H4 (cell line): Measurements from ENCODE around the gene COG5. TPM values are rescaled to one million over a fixed set of nuclear protein-coding genes. Genes with fewer than 3 reads are reported as not detected.

Experiments used
- DNase-seq: peaks from one replicate; pipeline ENCODE4 v3.0.0-alpha.2; 2015; ENCODE audit warnings: low spot score
- total RNA-seq: library from RNA; depleted of rRNA; stranded (reverse); fragments of >200 nt; shearing (Covaris generic); gene quantifications from 2 replicates; pipeline ENCODE4 v1.2.3, GENCODE V29; 2014

COG5 gene
- total RNA-seq, 1 experiment from 2014 or later: 33.0 TPM

DNA sequence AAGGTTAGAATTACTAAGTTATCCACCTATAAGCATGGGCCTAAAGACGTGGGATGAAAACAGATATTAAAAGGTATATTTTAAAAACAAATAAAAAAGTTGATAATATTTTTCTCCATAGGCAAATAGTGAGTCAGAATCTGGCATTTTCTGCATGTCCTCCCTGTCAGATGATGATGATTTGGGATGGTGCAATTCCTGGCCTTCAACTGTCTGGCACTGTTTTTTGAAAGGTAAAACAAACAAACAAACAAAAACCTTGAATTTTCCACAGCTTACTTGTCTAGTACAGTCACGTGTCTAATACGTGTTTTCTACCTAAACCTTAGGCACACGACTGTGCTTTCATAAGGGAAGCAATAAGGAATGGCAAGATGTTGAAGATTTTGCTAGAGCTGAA lies 377.5 kb downstream of the COG5 start:
- DNase-seq: no peak

DNA sequence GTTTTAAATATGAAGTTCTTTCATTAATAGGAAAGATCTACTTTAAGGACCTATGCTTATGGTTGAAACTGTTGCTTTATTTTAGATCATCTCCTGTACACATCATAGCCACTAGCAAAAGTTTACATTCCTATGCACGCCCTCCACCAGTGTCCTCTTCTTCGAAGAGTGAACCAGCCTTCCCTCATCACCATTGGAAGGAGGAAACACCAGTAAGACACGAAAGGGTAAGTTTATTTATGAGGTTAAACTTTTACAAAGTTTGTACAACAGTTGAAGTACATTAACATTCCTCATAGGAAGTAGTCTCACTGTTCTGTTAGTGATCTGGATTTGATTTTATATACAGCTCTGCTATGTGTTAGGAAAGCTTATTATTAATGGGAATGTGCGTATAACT lies 378.0 kb downstream of the COG5 start:
- no peak for DNase-seq

DNA sequence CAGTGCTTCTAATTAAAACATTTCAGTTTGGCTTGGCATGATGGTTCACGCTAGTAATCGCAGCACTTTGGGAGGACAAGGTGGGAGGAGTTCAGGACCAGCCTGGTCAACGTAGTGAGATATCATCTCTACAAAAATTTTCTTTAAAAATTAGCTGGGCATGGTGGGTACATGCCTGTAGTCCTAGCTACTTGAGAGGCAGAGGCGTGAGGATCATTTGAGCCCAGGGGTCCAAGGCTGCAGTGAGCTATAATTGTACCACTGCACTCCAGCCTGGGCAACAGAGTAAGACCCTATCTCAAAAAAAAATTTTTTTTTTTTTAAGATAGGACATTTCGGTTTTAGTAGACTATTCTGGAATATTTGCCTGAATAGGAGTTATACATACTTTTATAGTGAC lies 382.5 kb downstream of the COG5 start:
- DNase-seq: no peak

DNA sequence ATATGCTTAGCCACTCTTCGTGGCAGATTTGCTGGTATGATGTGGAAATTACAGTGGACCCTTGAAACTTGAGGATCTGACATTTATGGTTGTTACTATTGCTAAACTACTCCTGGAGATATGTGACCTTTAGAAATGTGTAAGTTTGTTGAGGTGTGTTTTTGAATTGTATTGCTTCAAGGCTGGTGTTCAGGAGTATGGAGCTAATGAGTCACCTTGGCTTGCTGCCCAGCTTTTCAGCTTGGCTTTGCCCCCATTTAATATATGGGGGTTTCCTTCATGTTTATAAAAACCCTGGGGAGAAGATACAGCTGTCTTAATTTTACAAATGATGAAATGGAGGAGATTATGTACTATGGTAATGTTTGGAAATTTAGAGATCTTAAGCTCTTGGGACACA lies 383.3 kb downstream of the COG5 start:
- peak; percentile 51 for DNase-seq

DNA sequence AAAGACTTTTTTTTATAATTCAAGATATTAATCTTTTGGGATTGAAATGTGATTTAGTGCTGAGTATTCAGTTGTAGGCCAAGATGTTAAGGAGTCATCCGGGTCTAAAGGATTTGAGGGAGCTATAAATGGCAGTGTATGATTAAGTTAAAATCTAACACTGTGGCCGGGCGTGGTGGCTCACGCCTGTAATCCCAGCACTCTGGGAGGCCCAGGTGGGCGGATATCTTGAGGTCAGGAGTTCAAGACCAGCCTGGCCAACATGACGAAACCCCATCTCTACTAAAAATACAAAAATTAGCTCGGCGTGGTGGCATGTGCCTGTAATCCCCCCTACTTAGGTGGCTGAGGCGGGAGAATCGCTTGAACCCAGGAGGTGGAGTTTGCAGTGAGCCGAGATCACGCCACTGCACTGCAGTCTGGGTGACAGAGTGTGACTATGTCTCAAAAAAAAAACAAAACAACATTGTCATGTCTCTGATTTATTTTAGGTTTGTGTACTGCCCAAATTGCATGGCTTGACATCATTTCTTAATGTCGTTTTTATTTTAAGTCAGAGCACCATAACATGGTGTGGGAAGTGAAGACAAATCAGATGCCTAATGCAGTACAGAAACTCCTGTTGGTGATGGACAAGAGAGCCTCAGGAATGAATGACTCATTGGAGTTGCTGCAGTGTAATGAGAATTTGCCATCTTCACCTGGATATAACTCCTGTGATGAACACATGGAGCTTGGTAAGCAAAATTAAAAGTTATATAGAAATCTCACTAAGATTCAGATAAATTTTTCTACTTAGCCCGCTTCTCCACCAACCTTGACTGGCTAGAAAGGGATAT lies 384.2 kb downstream of the COG5 start:
- no peak for DNase-seq

DNA sequence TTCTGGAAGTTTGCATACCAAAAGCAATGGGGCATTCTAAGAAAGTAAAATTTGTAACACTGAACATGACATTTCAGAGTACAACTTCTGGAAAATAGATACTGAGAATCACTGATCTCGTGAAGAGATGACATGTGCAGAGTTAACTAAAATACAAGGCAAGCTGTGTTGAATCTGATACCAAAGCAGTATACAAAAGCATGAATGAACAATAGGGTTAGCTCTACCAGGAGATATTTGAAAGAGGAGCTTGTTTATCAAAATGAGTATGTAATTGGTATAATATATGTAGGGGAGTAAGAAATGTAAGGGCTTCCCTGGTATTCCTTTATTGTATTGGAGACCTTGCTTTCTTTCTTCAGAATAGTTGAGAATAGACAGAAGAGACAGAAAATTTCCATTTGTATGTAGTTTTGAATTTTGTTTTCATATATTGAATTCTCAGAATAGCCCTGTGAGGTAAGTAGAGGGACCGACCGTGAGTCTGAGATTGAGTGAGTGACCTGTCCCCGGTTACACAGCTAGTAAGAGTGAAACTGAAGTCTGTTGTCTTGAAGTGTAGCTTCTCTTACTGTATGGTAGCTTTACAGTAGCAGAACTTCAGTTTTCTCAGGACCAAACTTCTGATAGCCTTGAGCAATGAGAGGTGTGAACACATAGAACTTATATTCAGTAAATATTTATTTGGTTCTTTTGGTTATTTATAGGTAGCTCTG lies 389.9 kb downstream of the COG5 start:
- no peak for DNase-seq

DNA sequence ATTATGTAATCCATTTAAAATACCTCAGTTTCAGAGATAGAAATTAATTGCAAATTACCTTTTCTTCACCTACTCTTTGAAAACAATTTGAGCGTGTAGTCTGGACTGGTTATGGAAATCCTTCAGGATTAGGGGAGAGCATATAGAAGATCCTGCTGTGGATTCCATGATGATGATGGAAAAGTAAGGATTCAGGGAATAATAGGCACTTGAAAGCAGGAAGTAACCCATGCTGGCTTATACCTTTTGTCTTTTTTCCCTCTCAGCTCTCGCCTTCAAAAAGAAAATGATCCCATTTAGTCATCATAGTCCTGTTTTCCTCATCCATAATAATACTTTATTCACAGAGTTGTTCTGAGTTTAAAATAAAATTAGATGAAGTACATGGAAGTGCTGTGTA lies 390.5 kb downstream of the COG5 start:
- no peak for DNase-seq

DNA sequence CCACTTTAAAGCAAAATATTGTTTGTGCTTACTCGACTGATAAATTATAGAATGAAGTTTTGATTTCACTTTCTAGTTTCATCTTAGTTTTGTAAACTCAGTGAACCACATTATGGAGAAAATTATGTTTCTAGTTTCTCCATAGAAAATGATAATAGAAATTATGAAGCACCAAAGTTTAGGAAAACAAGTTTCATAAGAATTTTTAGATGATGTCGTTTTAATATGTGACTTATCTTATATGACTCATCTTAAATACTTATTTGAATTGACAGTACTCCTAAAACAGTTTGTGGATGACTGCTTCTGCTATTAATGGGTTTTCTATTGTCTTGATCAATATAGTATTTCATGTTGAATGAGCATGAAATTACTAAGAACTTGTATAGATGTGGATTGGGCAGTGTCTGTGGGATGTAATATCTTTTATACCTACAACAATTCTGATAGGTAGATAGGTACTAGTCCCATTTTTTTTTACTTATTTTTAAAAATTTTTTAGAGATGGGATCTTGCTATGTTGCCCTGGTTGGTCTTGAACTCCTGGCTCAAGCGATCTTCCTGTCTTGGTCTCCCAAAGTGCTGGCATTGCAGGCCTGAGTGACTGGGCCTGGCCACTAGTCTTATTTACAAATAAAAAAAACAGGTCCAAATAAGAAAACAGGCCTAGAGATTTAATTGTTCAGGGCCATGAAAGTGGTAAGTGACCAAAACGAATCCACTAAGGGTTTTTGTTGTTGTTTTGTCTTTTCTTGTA lies 391.3 kb downstream of the COG5 start:
- no peak for DNase-seq

DNA sequence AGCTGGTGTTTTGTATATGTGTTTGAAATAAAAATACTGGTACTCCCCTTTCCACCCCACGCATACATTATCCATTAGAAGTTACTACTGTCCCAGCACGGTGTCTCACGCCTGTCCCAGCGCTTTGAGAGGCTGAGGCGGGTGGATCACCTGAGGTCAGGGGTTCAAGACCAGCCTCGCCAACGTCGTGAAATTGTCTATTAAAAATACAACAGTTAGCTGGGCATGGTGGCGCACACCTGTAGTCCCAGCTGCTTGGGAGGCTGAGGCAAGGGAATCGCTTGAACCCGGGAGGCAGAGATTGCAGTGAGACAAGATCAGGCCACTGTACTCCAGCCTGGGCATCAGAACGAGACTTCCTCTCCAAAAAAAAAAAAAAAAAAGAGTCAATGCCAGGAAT lies 392.2 kb downstream of the COG5 start:
- no peak for DNase-seq

DNA sequence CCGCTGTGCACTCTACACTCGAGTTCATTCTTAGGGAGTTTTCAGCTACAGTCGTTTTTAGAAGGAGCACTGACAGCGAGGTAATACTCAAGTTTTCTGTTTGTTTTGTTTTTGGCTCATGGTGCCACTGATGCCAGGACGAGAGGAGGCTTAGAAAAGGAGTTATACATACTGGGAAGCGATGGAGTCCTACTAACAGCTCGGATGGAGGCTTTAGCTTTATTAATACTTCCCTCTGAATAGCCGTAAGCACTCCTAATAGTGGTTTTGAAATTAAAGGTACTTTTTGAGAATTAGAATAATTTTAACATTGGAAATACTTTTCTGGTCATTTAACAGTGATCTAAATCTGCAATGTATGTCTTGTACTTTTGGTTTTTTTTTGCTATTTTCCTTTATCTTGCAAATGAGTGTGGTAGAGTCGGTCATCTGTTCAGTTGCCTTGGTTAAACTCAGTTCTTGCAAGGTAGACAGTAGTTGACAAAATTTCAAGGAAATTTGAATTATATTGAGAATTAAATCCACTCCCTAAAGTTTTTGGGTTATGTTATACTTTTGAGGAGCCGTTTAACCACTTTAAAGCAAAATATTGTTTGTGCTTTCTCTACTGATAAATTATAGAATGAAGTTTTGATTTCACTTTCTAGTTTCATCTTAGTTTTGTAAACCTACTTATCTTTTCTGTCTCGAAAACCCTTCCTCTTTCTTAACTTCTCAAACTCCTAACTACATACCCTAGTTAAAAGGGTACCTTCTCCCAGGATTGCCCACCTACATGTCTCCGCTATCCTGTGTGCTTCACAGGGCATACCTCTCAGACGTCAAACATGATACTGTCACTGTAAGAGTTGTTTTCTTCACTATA lies 393.4 kb downstream of the COG5 start:
- no peak for DNase-seq

DNA sequence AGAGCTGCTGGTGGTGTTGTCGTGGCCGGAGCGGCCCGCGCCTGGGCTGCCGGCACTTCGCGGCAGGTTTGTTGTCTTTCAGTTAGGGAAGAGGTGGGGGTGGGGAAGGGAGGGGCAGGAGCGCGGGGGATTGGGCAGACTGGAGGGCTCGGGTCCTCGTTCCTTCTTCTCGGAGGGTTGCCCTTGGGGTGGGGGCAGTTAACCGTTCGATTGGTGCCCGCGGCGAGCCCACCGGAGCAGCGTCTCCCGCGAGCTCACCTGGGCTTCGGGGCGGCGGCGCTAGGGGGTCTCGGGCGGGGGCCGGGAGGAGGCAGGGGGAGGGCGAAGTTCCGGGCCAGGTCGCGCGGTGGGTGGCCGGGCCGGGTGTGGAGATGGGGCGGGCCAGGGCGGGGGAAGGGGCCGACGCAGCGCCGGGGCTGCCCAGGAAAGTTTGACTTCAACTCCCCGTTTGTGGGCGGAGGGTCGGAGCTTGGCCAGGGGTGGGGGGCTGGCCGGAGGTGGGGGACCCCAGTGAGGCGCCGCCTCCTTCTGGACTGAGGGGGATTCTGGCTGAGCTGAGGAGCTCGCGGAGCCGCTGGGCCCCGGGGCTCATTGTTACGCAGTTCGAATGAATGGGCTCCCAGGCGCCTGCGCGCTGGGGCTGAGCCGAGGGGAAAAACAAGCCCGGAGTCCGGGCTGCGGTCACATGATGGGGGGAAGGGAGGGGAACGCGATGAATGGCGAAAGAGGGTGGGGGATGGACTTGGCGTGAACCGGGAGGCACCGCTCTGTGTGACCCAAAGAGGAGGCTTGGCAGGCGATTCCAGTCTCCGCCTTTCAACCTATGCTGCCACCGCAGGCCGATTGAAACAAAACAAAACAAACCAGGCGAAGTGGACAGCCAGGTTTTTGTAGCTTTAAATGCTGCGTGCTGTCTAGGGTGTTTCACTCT lies 394.3 kb downstream of the COG5 start:
- DNase-seq: peak; percentile 98

DNA sequence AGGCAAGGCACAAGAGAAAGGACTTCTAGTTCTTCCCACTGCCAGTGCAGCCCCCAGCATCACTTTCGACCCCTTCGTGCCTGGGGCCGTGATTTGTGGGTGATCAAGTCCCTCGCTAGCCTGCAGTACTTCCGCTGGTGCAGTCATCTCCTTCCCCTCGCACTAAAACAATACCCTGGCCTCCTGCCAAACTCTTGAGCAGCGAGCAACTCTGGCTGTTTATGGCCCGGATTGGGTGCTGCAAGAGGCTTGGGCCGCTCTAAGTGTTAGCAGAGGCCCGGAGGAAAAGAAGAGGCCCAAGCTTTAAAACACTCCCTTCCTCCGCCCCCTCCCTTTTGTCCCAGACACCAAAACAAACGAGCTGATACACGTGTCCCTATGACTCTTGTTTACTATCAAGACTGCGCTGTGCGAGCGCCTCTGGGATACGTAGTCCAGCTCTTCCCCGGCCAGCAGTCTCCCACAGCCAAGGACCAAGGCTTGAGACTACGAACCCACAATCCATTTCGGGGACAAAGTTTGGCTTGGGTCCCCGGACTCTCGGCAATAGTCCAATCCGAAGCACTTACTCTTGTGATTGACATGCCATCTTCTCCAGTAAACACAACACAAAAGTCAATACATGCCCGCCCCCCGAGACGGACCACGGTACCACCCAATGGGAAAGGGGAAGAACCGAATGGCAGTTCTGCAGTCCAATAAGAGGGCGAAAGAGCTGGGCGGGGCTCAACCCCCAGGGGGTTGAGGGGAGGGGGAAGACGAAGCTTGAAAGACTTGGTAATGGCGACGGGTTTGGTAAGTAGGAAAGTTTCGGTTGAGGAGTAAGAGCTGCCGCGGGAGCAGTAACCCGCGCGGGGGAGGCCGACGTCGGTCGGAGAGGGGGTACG lies 395.2 kb downstream of the COG5 start, which contains the start of gene HBP1:
Gene HBP1 (plus strand): TSS at position 771 of the 887 bp plus-strand sequence. CDS start 10,891 bp downstream, outside the sequence.
- DNase-seq: peak; percentile 100

DNA sequence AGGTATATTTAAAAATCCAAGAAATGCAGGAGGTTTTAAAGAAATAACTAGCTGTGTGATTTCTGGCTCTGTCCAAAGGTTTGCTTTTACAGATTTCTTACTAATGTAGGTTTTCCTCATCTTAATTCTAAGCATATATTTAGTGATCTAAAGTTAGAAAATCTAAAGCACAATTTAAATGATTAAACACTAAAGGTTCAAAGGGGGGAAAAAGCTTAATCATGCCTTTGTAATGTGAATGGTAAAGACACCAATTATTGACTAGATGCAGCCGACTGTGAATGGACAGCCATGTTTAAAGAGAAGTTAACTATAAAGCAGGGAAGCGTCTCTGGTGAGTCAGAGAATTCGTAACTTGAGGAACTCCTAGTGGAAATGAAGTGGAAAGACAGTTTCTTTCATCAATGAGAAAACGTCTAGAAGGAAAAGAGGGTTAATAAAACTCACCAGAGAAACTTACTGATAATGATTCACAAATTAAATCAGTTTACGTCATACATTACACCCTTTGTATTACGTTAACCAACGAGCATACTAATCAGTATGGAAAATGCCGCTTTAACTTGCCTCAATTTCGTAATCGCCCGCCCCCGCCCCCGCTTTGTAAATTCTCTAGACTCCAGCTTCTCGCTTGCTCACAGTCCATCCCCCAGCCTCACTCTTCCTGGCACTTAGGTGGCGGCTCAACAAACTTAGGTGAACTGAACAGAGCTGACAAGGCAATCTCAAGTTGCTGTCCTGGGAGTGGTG lies 396.1 kb downstream of the COG5 start:
- peak; percentile 87 for DNase-seq

DNA sequence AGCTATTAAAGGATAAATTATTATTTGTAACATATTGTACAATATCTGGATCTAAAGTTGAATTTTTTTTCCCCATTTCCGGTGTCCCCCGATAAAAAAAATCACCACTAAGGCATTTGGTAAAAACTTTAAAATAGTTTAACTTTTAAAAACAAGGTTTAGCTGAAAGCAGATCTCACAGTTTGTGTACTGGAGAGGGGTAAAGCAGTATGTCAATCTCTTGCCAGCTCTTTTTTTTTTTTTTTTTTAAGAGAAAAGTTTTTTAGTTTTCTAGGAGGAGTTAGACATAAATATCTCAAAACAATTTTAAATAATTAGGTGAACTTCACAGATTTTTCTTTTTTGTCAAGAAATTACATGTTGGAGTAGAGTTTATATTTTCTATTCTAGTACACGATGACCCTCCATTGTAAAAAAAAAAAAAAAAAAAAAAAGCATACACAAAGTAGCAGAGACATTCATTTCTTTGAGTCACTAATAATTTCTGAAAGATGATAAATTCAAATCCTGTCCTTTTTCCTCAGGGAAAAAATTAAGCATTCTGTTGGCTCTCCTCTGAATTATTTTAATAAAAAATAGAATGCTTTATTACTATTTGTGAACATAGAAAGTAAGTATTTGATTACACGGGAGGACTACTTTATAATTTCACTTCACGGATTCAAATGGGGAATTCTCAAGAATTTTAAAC lies 396.8 kb downstream of the COG5 start:
- DNase-seq: no peak

DNA sequence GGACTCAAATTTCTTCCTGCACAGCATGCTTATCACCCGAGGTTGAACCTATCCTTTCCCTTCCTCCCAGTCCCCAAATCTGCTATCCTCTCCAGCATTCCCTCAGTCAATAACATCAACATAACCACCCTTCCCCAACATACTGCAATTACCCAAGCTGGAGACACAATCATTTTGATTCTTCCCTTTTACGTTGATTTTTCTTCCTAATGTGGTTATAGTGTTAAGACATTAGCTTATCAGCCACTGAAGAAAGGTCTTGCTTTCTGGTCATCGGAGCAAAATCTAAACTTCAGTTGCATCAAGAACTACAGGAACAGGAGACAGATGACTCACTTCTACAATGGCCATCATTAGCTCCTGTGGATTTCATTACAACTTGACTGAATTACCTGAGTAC lies 398.4 kb downstream of the COG5 start:
- DNase-seq: no peak

DNA sequence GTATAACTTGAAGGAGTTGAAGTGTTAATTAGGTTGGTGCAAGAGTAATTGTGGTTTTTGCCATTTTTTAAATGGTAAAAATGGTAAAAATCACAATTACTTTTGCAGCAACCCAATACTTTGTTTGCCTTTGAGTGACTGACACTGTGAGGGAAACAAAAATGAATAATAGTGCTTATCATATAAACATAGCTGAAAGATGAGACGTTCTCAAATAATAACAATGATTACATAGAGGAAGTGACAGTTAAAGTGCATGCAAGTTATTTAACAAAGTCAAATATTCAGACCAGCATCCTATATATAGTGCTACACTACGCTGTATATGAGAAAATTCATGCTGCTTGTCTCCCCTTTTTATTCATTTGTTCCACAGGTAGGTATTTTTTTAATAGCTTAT lies 399.6 kb downstream of the COG5 start:
- no peak for DNase-seq

DNA sequence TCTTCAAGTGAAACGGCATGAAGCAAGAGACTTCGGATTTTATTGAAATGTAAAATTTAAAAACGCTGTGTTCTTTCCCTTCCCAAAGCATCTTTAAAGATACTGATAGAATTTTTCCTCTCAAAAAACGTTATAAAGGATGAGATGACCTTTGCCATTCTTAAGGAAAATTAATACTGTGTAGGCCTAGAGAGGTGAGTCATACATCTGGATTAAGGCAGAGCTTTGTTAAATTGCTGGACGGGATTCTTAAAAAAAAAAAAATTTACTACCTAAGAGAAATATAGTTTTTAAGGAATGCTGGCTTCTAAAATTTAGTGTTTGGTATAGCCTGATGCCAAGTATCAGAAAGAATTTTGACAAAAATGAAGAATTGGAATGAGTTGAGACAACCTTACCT lies 401.2 kb downstream of the COG5 start:
- DNase-seq: no peak

DNA sequence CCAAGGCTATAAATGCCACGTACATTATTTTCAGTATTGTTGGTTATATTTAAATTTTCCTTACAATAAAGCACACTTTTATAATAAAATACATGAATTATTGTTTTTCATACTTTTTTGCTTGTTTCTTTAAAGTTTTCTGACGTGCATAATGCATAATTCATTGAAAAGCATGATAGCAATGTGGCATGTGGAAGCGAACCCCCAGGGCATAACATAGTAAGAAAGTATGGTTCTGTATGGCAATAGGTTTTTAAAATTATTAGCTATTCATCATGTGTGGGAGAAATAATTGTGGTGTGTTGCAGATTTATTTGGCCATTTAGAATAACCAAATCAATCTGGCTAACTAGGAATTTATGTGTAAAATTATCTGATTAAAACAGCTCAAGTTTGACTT lies 402.3 kb downstream of the COG5 start:
- no peak for DNase-seq
